ENCODE results near the gene ENOX1.

ENOX1 gene

DNA sequence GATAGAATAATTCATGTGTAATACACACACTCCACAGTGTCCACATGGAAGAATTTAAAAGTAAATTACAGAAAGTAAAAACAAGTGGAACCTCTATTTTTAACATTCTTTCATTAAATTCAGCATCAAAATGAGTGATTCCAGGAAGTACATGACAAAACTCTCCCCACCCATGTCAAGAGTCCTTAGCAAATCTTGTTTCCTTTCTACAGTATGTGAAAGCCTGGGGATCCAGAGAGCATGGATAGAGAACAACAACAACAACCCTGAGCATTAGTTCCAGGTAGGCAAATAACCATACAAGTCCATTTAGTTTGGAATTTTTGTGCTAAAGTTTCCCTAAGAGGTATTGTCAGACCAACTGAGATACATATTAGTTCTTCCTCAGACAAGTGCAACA lies 267.9 kb downstream of the ENOX1 start:
- Histone ChIP-seq H3K4me3 (ENCODE audit: low read depth, low read length) (no peak overlapping the region), H3K9me3 (ENCODE audit: control insufficient read depth, insufficient read depth, low read length) (no peaks in the 10 kb centered on the region), H3K27me3 (ENCODE audit: control insufficient read depth, insufficient read depth, low read length) (no peaks in the 10 kb centered on the region), H3K9ac (ENCODE audit: low read depth, low read length) (no peak overlapping the region), H3K36me3 (ENCODE audit: control insufficient read depth, insufficient read depth, low read length) (no peaks in the 10 kb centered on the region), H3K4me1 (ENCODE audit: control insufficient read depth, insufficient read depth, low read length) (no peaks in the 10 kb centered on the region)

GRCh38 chr13:43516401-43516833 lies 270.4 kb downstream of the ENOX1 start:
- Histone ChIP-seq H3K9me3 (ENCODE audit: control insufficient read depth, insufficient read depth, low read length) (no peaks in the 10 kb centered on the region), H3K36me3 (ENCODE audit: control insufficient read depth, insufficient read depth, low read length) (no peaks in the 10 kb centered on the region), H3K4me1 (ENCODE audit: control insufficient read depth, insufficient read depth, low read length) (no peaks in the 10 kb centered on the region), H3K27me3 (ENCODE audit: control insufficient read depth, insufficient read depth, low read length) (no peaks in the 10 kb centered on the region), H3K4me3 (ENCODE audit: low read depth, low read length) (no peak overlapping the region), H3K9ac (ENCODE audit: low read depth, low read length) (no peak overlapping the region)

DNA sequence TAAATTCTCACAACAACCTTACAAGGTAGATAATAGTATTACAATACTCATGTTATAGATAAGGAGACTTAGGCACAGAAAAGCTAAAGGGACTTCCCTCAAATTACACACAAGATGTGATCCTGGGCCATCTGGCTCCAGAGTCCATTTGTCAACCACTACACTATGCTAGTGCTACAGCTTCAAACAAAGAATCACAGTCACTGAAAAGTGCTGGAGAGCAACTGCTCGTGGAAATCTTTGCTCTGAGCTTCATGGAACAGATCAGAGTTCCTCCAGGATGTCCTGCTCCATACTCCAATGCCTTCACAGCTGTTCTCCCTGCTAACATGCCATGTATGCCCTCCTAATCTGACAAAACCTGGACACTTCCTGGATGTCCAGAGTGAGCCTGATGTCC lies 271.2 kb downstream of the ENOX1 start:
- H3K9me3 ChIP-seq (ENCODE audit: control insufficient read depth, insufficient read depth, low read length): no peaks in the 10 kb centered on the region
- no peak overlapping the region for H3K4me3 ChIP-seq (ENCODE audit: low read depth, low read length)
- no peak overlapping the region for H3K9ac ChIP-seq (ENCODE audit: low read depth, low read length)
- H3K4me1 ChIP-seq (ENCODE audit: control insufficient read depth, insufficient read depth, low read length): no peaks in the 10 kb centered on the region
- no peaks in the 10 kb centered on the region for H3K27me3 ChIP-seq (ENCODE audit: control insufficient read depth, insufficient read depth, low read length)
- no peaks in the 10 kb centered on the region for H3K36me3 ChIP-seq (ENCODE audit: control insufficient read depth, insufficient read depth, low read length)

GRCh38 chr13:43514311-43514710 lies 272.5 kb downstream of the ENOX1 start:
- Histone ChIP-seq H3K9me3 (ENCODE audit: control insufficient read depth, insufficient read depth, low read length) (no peaks in the 10 kb centered on the region), H3K9ac (ENCODE audit: low read depth, low read length) (no peak overlapping the region), H3K27me3 (ENCODE audit: control insufficient read depth, insufficient read depth, low read length) (no peaks in the 10 kb centered on the region), H3K4me3 (ENCODE audit: low read depth, low read length) (no peak overlapping the region), H3K4me1 (ENCODE audit: control insufficient read depth, insufficient read depth, low read length) (no peaks in the 10 kb centered on the region), H3K36me3 (ENCODE audit: control insufficient read depth, insufficient read depth, low read length) (no peaks in the 10 kb centered on the region)

DNA sequence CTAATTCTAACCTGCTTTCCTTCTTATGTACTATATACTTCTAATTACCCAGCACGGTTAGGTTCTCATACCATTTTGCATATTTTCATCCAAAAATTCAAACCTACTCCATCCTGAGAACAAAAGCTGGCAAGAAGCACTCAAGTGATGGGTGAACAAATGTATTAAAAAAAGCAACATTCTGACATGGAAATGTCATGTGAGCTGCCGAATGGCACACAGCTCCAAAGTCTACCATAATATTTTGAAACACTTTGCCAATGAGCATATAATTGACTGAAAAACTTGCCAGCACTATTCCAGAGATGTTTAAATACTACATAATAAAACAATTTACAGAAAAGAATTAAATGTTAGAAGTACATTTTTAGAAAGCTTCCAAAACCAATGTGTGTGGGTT lies 274.6 kb downstream of the ENOX1 start:
- H3K4me3 ChIP-seq (ENCODE audit: low read depth, low read length): no peak overlapping the region
- H3K9ac ChIP-seq (ENCODE audit: low read depth, low read length): no peak overlapping the region
- H3K27me3 ChIP-seq (ENCODE audit: control insufficient read depth, insufficient read depth, low read length): no peaks in the 10 kb centered on the region
- H3K4me1 ChIP-seq (ENCODE audit: control insufficient read depth, insufficient read depth, low read length): no peaks in the 10 kb centered on the region
- no peaks in the 10 kb centered on the region for H3K9me3 ChIP-seq (ENCODE audit: control insufficient read depth, insufficient read depth, low read length)
- no peaks in the 10 kb centered on the region for H3K36me3 ChIP-seq (ENCODE audit: control insufficient read depth, insufficient read depth, low read length)

DNA sequence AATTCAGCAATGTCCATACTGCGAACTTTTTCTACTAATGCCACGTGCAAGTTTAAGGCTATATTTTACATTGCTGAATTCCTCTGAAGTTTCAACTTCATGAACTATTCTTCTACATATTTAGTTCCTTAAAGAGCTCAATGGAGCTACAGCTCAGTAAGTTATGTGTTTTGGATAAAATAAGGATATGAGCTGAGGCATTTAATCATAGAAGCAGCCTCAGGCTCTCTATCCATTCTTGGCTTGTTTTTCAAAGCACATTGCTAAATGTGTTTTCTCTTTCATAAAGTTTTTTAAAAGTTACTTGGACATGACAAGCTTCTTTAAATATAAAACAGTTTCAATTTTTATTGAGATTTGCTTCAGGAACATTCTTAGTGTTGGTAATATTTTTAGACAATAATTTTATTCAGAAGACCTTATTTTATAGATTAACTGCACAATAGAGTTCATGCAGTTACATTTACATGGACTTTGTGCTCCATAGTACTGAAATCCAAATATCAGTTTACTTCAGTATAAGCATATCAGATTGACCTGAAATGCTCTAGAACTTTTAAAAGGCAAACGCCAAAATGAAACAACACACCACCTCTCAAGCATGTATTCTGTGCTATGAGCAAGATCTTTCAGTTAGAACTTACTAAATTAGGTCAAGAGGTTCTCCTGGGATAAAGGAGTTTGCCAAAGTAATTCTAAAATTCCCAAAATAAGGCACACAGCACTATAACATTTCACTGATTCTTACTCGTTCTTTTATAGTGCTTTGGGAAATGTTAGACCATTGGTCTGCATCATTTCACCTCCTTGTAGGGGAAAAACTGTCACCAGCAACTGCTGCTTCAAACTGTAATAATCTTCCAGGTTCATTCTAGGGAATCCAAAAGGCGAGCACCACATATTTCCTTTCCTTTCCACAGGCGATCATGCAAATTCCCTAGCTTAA lies 275.5 kb downstream of the ENOX1 start:
- no peak overlapping the region for H3K4me3 ChIP-seq (ENCODE audit: low read depth, low read length)
- H3K36me3 ChIP-seq (ENCODE audit: control insufficient read depth, insufficient read depth, low read length): no peaks in the 10 kb centered on the region
- no peaks in the 10 kb centered on the region for H3K27me3 ChIP-seq (ENCODE audit: control insufficient read depth, insufficient read depth, low read length)
- H3K9me3 ChIP-seq (ENCODE audit: control insufficient read depth, insufficient read depth, low read length): no peaks in the 10 kb centered on the region
- no peaks in the 10 kb centered on the region for H3K4me1 ChIP-seq (ENCODE audit: control insufficient read depth, insufficient read depth, low read length)
- H3K9ac ChIP-seq (ENCODE audit: low read depth, low read length): no peak overlapping the region

- H3K36me3 ChIP-seq (ENCODE audit: control insufficient read depth, insufficient read depth, low read length): no peaks in the 10 kb centered on the region
- H3K4me1 ChIP-seq (ENCODE audit: control insufficient read depth, insufficient read depth, low read length): no peaks in the 10 kb centered on the region
- H3K27me3 ChIP-seq (ENCODE audit: control insufficient read depth, insufficient read depth, low read length): no peaks in the 10 kb centered on the region
- no peak overlapping the region for H3K9ac ChIP-seq (ENCODE audit: low read depth, low read length)
- H3K4me3 ChIP-seq (ENCODE audit: low read depth, low read length): no peak overlapping the region
- H3K9me3 ChIP-seq (ENCODE audit: control insufficient read depth, insufficient read depth, low read length): no peaks in the 10 kb centered on the region
These were observed 291.0 kb downstream of the ENOX1 start for GRCh38 chr13:43495732-43496131.

DNA sequence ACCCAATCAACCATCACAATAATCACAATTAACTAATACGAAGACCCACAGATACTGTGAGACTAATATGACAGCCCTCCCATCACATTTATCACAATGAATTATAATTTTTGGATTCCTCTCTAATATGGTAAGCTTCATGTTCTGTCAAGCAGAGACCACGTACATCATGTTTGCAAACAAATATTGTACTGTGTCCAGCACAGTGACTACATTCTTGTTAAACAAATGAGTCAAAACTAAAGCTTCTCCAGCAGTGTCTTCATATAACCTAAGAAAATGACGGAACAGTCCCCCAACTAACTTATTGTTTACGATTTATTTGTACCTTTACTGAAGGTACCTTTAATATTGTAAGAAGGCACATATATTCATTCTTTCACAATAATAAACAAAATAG lies 292.6 kb downstream of the ENOX1 start:
- no peaks in the 10 kb centered on the region for H3K9me3 ChIP-seq (ENCODE audit: control insufficient read depth, insufficient read depth, low read length)
- no peaks in the 10 kb centered on the region for H3K4me1 ChIP-seq (ENCODE audit: control insufficient read depth, insufficient read depth, low read length)
- H3K36me3 ChIP-seq (ENCODE audit: control insufficient read depth, insufficient read depth, low read length): no peaks in the 10 kb centered on the region
- H3K27me3 ChIP-seq (ENCODE audit: control insufficient read depth, insufficient read depth, low read length): no peaks in the 10 kb centered on the region
- no peak overlapping the region for H3K9ac ChIP-seq (ENCODE audit: low read depth, low read length)
- H3K4me3 ChIP-seq (ENCODE audit: low read depth, low read length): no peak overlapping the region

GRCh38 chr13:43493496-43494000 lies 293.2 kb downstream of the ENOX1 start:
- Histone ChIP-seq H3K4me1 (ENCODE audit: control insufficient read depth, insufficient read depth, low read length) (no peaks in the 10 kb centered on the region), H3K36me3 (ENCODE audit: control insufficient read depth, insufficient read depth, low read length) (no peaks in the 10 kb centered on the region), H3K27me3 (ENCODE audit: control insufficient read depth, insufficient read depth, low read length) (no peaks in the 10 kb centered on the region), H3K4me3 (ENCODE audit: low read depth, low read length) (no peak overlapping the region), H3K9ac (ENCODE audit: low read depth, low read length) (no peak overlapping the region), H3K9me3 (ENCODE audit: control insufficient read depth, insufficient read depth, low read length) (no peaks in the 10 kb centered on the region)

GRCh38 chr13:43492745-43493144 lies 294.0 kb downstream of the ENOX1 start:
- H3K4me3 ChIP-seq (ENCODE audit: low read depth, low read length): no peak overlapping the region
- H3K9me3 ChIP-seq (ENCODE audit: control insufficient read depth, insufficient read depth, low read length): no peaks in the 10 kb centered on the region
- H3K4me1 ChIP-seq (ENCODE audit: control insufficient read depth, insufficient read depth, low read length): no peaks in the 10 kb centered on the region

DNA sequence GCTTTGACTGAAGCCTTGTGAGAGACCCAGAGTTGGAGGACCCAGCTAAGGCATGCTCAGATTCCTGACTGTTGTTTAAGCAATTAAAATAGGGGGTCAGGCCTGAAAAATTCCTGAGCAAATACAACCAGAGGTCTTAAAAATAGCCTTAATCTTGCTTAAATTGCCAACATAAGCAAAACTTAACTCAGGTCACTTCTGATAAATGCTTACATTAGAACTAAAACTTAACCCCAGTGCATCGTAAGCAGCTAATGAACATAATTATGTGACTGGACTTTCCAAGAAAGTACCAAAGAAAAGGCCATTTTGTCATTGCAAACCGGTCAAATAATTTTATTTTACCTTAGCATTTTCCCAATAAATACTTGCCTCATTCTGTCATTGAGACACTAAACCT lies 294.5 kb downstream of the ENOX1 start:
- Histone ChIP-seq H3K4me3 (ENCODE audit: low read depth, low read length) (no peak overlapping the region), H3K36me3 (ENCODE audit: control insufficient read depth, insufficient read depth, low read length) (no peaks in the 10 kb centered on the region), H3K4me1 (ENCODE audit: control insufficient read depth, insufficient read depth, low read length) (no peaks in the 10 kb centered on the region), H3K27me3 (ENCODE audit: control insufficient read depth, insufficient read depth, low read length) (no peaks in the 10 kb centered on the region), H3K9me3 (ENCODE audit: control insufficient read depth, insufficient read depth, low read length) (no peaks in the 10 kb centered on the region), H3K9ac (ENCODE audit: low read depth, low read length) (no peak overlapping the region)

More at GRCh38 chr13:43492745-43493144, 294.0 kb downstream of the ENOX1 start:
- H3K9ac ChIP-seq (ENCODE audit: low read depth, low read length): no peak overlapping the region
- no peaks in the 10 kb centered on the region for H3K27me3 ChIP-seq (ENCODE audit: control insufficient read depth, insufficient read depth, low read length)
- no peaks in the 10 kb centered on the region for H3K36me3 ChIP-seq (ENCODE audit: control insufficient read depth, insufficient read depth, low read length)

- no peaks in the 10 kb centered on the region for H3K4me1 ChIP-seq (ENCODE audit: control insufficient read depth, insufficient read depth, low read length)
- H3K9ac ChIP-seq (ENCODE audit: low read depth, low read length): no peak overlapping the region
These were observed 297.5 kb downstream of the ENOX1 start for GRCh38 chr13:43489233-43489632.

More at GRCh38 chr13:43489233-43489632, 297.5 kb downstream of the ENOX1 start:
- H3K27me3 ChIP-seq (ENCODE audit: control insufficient read depth, insufficient read depth, low read length): no peaks in the 10 kb centered on the region
- H3K9me3 ChIP-seq (ENCODE audit: control insufficient read depth, insufficient read depth, low read length): no peaks in the 10 kb centered on the region
- H3K36me3 ChIP-seq (ENCODE audit: control insufficient read depth, insufficient read depth, low read length): no peaks in the 10 kb centered on the region
- no peak overlapping the region for H3K4me3 ChIP-seq (ENCODE audit: low read depth, low read length)
